NOMO-1 (cell line): ENCODE measurements around the gene PRTN3.

Experiments
- DNase-seq, 2 experiments: peaks; one replicate each; lab custom pipeline; 2025; ENCODE audit not compliant: unreplicated experiment in 2 of 2; lab: John Stamatoyannopoulos, UW

The PRTN3 gene

GRCh38 chr19:892894-893689 is 52.3 kb downstream of the PRTN3 start, which contains the start of the genes MED16 and RNU6-9:
Gene MED16, minus strand, starts transcription at chr19:893187. Its CDS starts 2,056 bp downstream, at chr19:891131.
Gene RNU6-9, plus strand, starts transcription at chr19:893484.
- peak; percentile 84 to 94 for DNase-seq

DNA sequence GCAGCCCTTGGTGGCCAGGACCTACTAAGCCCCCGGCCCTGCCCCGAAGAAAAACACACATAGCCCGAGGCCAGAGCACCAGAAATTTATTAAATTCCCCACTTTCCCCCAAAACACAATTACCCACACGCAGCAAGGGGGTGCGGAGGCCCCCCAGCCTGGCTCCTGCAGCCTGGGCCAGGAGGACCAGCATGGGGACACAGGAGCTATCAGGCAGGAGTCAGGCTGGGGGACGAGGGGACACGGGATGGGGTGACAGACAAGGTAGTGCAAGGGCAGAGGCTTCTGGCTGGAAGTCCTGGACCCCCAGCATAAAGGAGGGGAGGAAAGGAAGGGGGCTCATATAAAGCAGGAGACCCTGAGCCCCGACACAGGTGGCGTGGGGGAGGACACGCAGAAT is 55.6 kb downstream of the PRTN3 start:
- DNase-seq = no peak

DNA sequence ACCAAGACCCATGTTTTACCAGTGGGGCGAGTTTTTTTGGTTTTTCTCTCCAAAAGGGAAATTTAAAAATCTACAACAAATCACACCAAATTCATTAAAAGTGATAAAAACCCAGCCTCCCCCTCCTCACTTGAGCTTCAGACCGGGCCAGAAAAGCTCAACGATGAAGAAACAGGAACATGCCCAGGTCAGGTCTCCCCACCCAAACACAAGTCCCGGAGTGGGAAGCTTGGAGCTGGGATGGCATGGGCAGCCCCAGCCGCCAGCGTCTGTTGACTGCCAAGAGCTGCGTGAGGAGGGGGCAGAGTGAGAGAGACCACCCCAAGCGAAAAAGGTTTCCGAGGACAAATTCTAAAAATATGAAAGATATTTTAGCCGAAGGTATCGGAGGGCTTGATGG is 56.2 kb downstream of the PRTN3 start:
- no peak for DNase-seq

GRCh38 chr19:897442-898039 is 56.7 kb downstream of the PRTN3 start:
- no peak for DNase-seq
